GM10847 (cell line): Measurements from ENCODE around the gene ARX.

Experiments
- POLR2A ChIP-seq: IDR thresholded peaks from 2 replicates; pipeline ENCODE4 v1.6.1; 2011; ENCODE audit not compliant: insufficient read length; ENCODE audit errors: extremely low read depth

The ARX gene

GRCh38 chrX:25020391-25020904 lies 4.7 kb upstream of the ARX start:
- no peak for TF ChIP-seq POLR2A

- TF ChIP-seq POLR2A, result no peak
These were observed 4.1 kb upstream of the ARX start for GRCh38 chrX:25019707-25020390.

GRCh38 chrX:25018682-25019081 lies 2.9 kb upstream of the ARX start:
- TF ChIP-seq POLR2A, result no peak

GRCh38 chrX:25017667-25018247 lies 2.0 kb upstream of the ARX start:
- TF ChIP-seq POLR2A, result no peak

GRCh38 chrX:25016938-25017598 lies 1.3 kb upstream of the ARX start:
- no peak for TF ChIP-seq POLR2A

- no peak for TF ChIP-seq POLR2A
These were observed 551 bp upstream of the ARX start for GRCh38 chrX:25016361-25016671.

GRCh38 chrX:25014366-25014838 lies 1.4 kb downstream of the ARX start:
- TF ChIP-seq POLR2A, result no peak

- no peak for TF ChIP-seq POLR2A
These were observed 2.0 kb downstream of the ARX start for GRCh38 chrX:25013632-25014365.

- no peak for TF ChIP-seq POLR2A
These were observed 2.8 kb downstream of the ARX start for GRCh38 chrX:25012793-25013631.

- TF ChIP-seq POLR2A, result no peak
These were observed 3.4 kb downstream of the ARX start for GRCh38 chrX:25012433-25012735.

GRCh38 chrX:25011589-25012432 lies 4.0 kb downstream of the ARX start:
- no peak for TF ChIP-seq POLR2A

GRCh38 chrX:25010784-25011588 lies 4.8 kb downstream of the ARX start:
- no peak for TF ChIP-seq POLR2A

- no peak for TF ChIP-seq POLR2A
These were observed 6.4 kb downstream of the ARX start for GRCh38 chrX:25009407-25009806.
